Osteocyte (in vitro differentiated cells): ENCODE results near the gene EGFR. TPM values are rescaled to one million over a fixed set of nuclear protein-coding genes. Genes with fewer than 3 reads are reported as not detected.

Experiments used
- DNase-seq: peaks from one replicate; pipeline ENCODE4 v3.0.0; 2021; ENCODE audit warnings: mixed read lengths; ENCODE audit not compliant: unreplicated experiment; ENCODE audit errors: extremely low spot score
- H3K27ac Mint-ChIP-seq: one replicate; pipeline ENCODE4 v1.8.0; 2021; ENCODE audit warnings: mild to moderate bottlenecking, mixed read lengths; ENCODE audit not compliant: unreplicated experiment
- H3K27me3 Mint-ChIP-seq: one replicate; pipeline ENCODE4 v1.8.0; 2021; ENCODE audit warnings: mixed read lengths; ENCODE audit not compliant: unreplicated experiment
- H3K36me3 Mint-ChIP-seq: one replicate; pipeline ENCODE4 v1.8.0; 2021; ENCODE audit warnings: mixed read lengths; ENCODE audit not compliant: unreplicated experiment
- H3K4me1 Mint-ChIP-seq: one replicate; pipeline ENCODE4 v1.8.0; 2021; ENCODE audit warnings: mixed read lengths; ENCODE audit not compliant: unreplicated experiment
- H3K4me3 Mint-ChIP-seq: one replicate; pipeline ENCODE4 v1.8.0; 2021; ENCODE audit warnings: mild to moderate bottlenecking, moderate library complexity, mixed read lengths; ENCODE audit not compliant: unreplicated experiment
- H3K9me3 Mint-ChIP-seq: one replicate; pipeline ENCODE4 v1.8.0; 2021; ENCODE audit warnings: mixed read lengths; ENCODE audit not compliant: unreplicated experiment
- CTCF ChIP-seq: fragments of 200-600 bp; sonication (generic); IDR thresholded peaks from 2 replicates; pipeline ENCODE4 v1.5.0; 2021; ENCODE audit warnings: antibody characterized with exemption, mild to moderate bottlenecking, moderate library complexity
- total RNA-seq: library from RNA; stranded (reverse); gene quantifications from 2 replicates; pipeline ENCODE4 v1.2.1, GENCODE V29; 2021

Gene EGFR
- total RNA-seq, 1 donor from 2014 or later = 56.5 TPM

GRCh38 chr7:55096323-55096722 lies 77.5 kb downstream of the EGFR start:
- Mint-ChIP-seq H3K27me3 (no peaks in the 10 kb centered on the region), H3K9me3 (no peaks in the 10 kb centered on the region), H3K36me3 (no peaks in the 10 kb centered on the region), H3K4me3 (no peak overlapping the region), H3K4me1 (peaks cover 29% of the 10 kb centered on the region), H3K27ac (no peak overlapping the region)
- no peak for DNase-seq
- no peak for TF ChIP-seq CTCF

- Mint-ChIP-seq H3K27me3 (no peaks in the 10 kb centered on the region), H3K36me3 (peaks cover 2% of the 10 kb centered on the region), H3K4me1 (peaks cover 24% of the 10 kb centered on the region), H3K4me3 (no peak overlapping the region), H3K27ac (no peak overlapping the region), H3K9me3 (no peaks in the 10 kb centered on the region)
- DNase-seq = no peak
- no peak for TF ChIP-seq CTCF
Observed at GRCh38 chr7:55097100-55097499, 78.3 kb downstream of the EGFR start.

GRCh38 chr7:55099066-55099820 lies 80.4 kb downstream of the EGFR start:
- Mint-ChIP-seq H3K4me1 (peaks cover 18% of the 10 kb centered on the region), H3K36me3 (peaks cover 3% of the 10 kb centered on the region), H3K9me3 (no peaks in the 10 kb centered on the region), H3K27me3 (no peaks in the 10 kb centered on the region), H3K27ac (peak overlapping the region; percentile 13), H3K4me3 (no peak overlapping the region)
- TF ChIP-seq CTCF = no peak
- DNase-seq = no peak

GRCh38 chr7:55099821-55100543 lies 81.2 kb downstream of the EGFR start:
- Mint-ChIP-seq H3K4me1 (peaks cover 21% of the 10 kb centered on the region), H3K27ac (no peak overlapping the region), H3K27me3 (no peaks in the 10 kb centered on the region), H3K9me3 (no peaks in the 10 kb centered on the region), H3K4me3 (no peak overlapping the region), H3K36me3 (peaks cover 3% of the 10 kb centered on the region)
- no peak for DNase-seq
- no peak for TF ChIP-seq CTCF

DNA sequence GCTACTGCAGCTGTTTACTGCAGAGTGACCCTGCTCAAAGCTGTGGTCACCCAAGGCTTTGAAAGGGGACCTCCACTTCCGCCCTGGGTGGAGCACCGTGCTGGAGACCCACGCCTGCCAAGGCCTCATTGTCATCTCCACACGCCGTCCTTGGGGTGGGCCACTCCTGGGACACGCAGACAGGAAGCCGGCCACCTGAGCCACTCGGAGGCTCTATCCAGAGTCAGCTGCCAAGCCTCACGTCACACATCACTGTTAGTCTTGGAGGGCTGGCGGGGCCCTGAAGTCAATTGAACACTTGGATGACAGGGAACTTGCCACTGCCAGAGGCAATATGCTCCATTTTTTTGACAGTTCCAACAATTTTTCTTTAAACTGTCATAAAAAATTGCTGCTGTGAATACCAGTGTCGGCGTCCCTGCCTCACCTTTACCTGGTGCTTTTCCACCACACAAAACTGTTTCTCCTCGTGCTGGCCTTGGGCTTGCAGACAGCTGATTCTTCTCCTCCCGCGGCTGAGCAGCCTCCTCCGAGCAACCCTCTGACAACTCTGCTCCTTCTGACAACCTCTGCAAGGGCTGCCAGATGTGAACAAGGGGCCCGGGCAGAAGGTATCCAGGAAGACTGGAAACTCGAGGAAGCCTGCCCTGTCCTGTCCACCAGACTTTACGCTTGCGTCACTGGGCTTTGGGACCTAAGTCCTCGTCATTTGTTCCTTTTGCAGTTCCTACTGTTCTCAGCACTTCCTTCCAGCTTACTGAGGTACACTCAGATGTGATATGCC lies 81.9 kb downstream of the EGFR start:
- Mint-ChIP-seq H3K27me3 (no peaks in the 10 kb centered on the region), H3K4me3 (no peak overlapping the region), H3K36me3 (peaks cover 3% of the 10 kb centered on the region), H3K4me1 (peaks cover 24% of the 10 kb centered on the region), H3K27ac (no peak overlapping the region), H3K9me3 (no peaks in the 10 kb centered on the region)
- DNase-seq = no peak
- TF ChIP-seq CTCF = no peak
